NK-92 (cell line): Measurements from ENCODE around the gene LDLRAD3.

ENCODE experiments used
- DNase-seq: peaks from one replicate; lab custom pipeline; 2025; ENCODE audit not compliant: unreplicated experiment; lab: John Stamatoyannopoulos, UW

The LDLRAD3 gene

GRCh38 chr11:35927104-35927503 is 16.8 kb upstream of the LDLRAD3 start:
- no peak for DNase-seq

- DNase-seq: no peak
Observed at GRCh38 chr11:35927682-35928081, 16.2 kb upstream of the LDLRAD3 start.

DNA sequence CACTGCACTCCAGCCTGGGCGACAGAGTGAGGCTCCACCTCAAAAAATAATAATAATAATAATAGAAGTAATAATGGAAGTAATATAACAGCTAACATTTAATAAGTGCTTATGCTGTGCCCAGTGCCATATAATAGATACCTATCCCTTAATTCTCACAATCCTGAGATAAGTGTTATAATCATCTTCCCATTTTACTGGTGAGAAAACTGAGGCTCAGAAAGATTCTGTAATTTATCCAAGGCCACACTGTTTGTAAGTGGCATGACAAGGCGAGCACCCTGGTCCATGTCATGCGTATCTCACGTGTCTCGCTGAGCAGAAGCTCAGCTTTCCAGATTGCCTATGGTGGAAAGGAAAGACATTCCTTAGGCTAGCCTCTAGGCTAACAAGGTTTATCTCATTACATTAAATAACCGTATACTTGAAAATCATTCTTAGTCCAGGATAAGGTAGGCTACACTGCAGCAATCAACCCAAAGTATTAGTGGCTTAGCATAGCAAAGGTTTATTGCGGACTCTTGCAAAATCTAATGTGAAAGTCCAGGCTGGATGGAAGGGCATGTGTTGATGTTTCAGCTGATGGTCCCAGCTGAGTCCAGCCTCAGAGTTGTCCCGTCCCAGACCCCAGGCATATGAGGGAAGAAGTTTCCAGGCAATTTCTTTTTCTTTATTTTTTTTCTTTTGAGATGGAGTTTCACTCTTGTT is 15.0 kb upstream of the LDLRAD3 start:
- DNase-seq: no peak

- DNase-seq: no peak
Observed at GRCh38 chr11:35930466-35930865, 13.4 kb upstream of the LDLRAD3 start.

- no peak for DNase-seq
Observed at GRCh38 chr11:35932121-35932520, 11.7 kb upstream of the LDLRAD3 start.

DNA sequence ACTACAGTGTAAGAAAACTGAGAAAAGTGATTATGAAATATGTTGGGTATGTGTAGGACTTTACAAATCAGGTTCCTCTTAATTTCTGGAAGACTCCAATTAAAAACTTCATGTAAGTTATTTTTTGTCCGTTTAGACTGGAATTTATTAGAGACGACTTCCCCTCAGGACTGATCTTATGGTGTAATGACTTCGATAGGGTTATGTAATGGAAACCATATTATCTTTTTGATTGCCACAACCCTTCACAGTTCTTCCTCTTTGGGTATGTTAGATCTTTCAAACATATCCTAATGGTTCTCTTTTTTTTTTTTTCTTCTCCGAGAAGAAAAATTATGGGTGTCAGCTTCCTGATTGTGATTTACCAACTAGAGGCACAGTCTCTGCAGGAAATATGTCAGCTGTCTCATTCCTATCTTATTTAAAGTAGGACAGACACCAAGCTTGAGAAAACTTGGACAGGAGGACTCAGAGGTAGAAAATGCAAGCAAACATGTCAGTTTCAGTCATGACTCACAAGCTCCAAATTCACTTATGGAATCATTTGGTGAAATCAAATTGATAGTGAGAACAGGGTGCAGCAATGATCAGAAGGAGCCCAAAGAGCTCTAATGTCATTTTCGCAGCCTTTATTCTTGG is 11.1 kb upstream of the LDLRAD3 start:
- no peak for DNase-seq

GRCh38 chr11:35933320-35933871 is 10.5 kb upstream of the LDLRAD3 start:
- DNase-seq: no peak

GRCh38 chr11:35934271-35934670 is 9.6 kb upstream of the LDLRAD3 start:
- no peak for DNase-seq

- no peak for DNase-seq
Observed at GRCh38 chr11:35934981-35935380, 8.9 kb upstream of the LDLRAD3 start.

GRCh38 chr11:35935390-35935789 is 8.5 kb upstream of the LDLRAD3 start:
- DNase-seq: no peak

DNA sequence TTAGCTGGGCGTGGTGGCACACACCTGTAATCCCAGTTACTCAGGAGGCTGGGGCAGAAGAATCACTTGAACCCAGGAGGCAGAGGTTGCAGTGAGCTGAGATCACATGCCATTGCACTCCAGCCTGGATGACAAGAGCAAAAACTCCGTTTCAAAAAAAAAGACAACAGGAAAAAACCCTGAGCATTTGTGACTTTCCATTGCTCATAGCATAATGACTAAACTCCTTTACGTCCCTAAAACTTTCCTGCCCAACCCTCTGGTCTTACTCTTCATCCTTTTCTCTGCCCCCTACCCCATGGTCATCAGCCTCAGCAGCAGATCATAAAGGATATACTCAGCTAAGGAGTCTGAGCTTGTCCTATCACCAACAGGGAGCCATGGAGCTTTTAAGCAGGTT is 6.8 kb upstream of the LDLRAD3 start:
- DNase-seq: no peak

DNA sequence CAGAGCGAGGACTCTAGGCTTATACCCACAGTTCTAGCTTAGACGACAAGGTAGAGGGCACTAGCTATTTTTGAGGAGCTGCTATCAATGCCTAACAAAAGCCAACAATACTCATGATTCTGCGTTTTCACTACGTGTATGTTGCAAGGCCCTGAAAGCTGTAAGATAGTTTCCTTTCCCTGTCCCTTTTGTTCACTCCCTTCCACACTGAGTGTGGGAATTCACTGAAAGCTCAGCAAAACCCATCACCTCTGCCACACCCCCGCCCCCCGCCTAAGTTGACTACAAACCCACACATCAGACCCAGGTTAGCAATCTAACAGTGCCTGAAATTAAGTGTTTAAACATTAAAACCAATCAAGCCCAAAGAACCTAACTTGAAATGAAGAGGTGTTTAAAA is 6.2 kb upstream of the LDLRAD3 start:
- no peak for DNase-seq

- DNase-seq: no peak
Observed at GRCh38 chr11:35938231-35938630, 5.6 kb upstream of the LDLRAD3 start.

GRCh38 chr11:35943309-35943708 is 553 bp upstream of the LDLRAD3 start:
- DNase-seq: no peak

DNA sequence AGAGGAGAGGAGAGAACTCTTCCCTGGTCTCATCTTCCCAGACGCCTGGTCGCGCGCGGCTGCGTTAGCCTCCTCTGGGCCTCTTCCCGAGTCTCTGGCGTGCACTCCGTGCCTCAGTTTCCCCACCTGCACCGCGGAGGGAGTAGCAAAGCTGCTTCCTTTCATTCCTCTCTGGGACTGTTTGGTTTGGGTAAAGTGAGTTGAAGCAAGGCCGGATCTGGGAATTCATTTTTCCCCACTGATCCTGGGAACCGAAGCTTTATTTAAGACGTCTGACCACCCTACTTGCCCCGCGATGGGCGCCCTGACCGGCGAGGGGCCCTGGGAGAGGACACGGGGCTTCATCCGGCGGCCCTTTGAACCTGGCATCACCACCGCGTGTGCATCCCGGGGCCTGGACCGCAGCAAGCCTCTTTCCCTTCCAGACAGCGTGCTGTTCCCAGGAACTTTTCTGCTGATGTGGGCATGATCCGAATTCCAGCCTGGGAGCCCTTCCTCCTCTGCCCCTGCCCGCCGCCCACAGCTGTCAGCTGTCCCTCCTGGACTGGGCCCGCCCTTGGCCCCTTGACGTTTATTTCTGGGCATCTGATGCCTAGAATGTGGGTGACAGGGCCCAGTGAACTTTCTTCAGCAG is 758 bp downstream of the LDLRAD3 start:
- no peak for DNase-seq

DNA sequence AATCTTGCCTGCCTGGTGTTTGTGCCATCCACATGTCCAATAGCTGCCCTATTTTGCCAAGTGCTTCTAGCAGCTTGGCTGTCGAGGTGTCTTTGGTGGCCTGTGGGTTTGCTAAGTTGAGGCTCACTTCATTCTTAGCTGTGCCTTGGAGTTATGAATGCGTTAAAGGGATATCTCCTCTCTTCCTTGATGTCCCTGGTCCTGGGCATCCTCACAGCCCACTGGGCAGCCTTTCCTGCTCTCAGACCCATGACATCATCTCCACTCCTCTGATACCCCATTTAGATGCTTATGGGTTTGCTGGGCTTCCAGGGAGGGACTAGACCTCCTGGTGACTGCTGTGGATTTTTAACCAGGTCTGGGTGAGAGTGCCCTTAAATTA is 1.3 kb downstream of the LDLRAD3 start:
- DNase-seq: no peak

- DNase-seq: no peak
Observed at GRCh38 chr11:35946766-35947165, 2.9 kb downstream of the LDLRAD3 start.

- DNase-seq: no peak
Observed at GRCh38 chr11:35947437-35947836, 3.6 kb downstream of the LDLRAD3 start.

DNA sequence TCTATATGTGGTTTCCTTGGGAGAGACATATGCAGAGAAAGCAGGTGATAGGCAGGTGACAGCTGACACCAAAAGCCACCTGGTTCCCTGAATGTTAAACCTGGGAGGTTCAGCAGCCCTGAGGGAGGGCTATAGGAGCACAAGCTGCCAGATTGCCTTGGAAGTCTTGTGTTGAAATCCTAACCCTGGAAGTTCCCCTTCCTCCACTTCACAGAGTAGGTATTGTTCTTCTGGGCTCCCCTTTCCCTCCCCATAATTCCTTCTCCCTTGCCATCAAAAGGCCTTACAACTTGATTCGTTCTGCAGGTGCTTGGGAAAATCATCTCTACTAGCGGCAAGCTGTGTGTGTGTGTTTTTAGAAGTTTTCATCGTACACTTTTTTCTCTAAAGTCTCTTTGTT is 5.4 kb downstream of the LDLRAD3 start:
- no peak for DNase-seq

- DNase-seq: no peak
Observed at GRCh38 chr11:35950082-35950481, 6.2 kb downstream of the LDLRAD3 start.

DNA sequence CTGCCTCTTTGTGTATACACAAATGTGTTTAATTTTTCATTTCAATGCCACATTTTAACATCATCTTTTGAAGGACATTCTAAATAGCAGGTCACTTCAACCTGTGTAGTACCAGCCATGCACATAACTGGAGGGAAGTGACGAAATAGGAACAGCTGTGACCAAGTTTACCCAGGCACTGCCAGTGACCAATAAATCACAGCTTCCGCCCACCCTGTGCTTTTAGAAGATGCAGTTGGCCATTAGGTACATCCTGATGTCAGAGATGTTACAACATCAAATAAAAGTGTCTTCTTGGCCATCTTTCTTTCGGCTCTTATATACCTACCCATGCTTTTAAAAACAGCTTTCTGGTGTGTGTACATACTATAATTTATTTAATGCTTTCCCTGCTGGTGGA is 7.8 kb downstream of the LDLRAD3 start:
- no peak for DNase-seq

- DNase-seq: no peak
Observed at GRCh38 chr11:35953081-35953760, 9.4 kb downstream of the LDLRAD3 start.
